ENCODE data around the gene PRKAR1B.

PRKAR1B gene

DNA sequence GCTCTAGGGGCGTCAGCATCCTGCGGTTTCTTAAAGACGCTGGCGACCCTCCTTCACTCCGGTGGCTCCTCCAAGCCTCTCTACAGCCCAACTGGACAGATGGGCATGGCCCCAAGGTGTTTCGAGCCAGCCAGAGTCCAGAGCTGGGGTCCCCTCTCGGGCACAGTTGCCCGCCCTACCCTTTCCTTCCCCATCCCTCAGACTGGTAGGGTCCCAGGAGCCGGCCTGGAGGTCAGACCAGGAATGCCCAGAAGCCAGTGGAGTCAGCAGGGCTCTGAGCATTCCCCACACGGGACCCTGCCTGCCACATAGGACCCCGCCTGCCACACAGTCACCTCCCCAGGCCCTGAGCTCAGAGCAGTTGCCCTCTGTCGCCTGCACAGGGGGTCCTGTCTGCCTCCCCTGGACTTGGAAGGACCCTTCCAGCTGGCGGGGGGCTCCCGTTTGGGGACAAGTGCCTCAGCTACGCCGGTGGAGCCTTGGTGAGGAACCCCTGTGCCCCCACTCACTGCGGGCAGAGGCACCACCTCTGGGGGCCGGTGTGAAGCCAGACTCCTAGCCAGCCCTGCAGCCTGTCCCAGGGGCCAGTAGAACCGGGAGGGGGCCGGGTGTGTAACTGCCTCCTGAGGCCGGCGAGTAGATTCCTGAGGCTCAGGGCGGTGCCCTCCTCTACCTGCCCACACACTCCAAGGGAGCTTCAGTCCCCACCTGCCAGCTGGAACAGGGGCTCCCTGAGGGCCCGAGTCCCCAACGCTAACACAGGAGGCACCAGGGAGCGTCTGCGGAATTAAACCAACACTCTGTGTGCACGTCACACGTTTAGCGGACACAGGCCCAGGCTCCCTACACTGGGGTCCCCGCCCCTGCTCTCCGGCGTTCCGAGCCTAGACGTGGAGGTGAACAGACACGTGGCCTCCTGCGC, 188.1 kb downstream of the PRKAR1B start:
- DNase-seq (ENCODE audit: low spot score), result no peak

DNA sequence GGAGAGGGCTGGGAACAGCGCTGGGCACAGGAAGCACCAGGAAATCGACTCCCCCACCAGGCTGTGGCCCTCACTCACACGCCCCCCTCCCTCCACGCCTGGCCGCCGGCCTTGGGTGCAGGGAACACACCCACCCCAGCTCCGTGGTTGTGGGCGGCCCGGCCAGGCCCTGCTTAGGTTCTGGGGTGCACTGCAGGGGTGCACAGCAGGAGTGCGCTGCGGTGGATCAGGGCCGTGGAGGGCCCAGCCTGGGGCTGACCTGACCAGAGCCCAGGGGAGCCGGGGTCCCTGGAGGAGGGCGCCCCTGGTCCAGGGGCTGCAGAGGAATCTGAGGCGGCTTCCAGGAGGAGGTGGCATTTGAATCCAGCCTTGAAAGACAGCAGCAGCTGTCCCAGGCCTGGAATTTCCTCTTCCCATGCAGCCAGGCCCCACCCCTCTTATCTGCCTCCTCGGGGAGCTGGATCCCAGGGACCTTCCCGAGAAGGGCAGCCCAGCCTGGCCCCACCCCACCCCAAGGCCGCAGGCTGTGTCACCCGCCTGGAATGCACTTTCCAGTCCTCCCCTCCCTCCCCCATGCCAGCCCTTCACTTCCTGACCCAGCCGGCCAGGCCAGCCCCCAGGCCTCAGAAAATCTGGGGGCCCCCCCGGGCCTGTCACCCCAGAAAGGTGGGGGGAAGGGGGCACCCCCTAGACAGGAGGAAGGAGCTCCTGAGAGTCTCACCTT, 189.0 kb downstream of the PRKAR1B start:
- peak; percentile 99 for DNase-seq (ENCODE audit: low spot score)

DNA sequence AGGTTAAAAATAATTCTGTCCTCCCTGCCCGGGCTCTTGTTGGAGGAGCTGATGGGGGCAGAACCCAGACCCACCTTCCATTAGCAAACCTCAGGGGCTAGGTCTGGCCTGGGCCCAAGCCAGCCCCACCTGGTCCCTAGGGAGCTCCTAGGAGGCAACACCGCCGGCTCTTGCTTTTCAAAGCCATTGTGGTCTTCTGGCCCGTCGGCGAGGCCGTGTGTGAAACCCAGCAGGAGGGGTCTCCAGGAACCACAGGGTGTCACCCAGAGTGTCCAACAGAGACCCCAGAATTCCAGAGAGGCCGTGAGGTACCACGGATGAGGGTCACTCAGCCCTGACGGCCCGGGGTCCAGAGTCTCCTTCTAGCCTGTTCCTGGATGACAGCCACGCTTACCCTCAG, 190.8 kb downstream of the PRKAR1B start:
- DNase-seq (ENCODE audit: low spot score), result no peak

DNA sequence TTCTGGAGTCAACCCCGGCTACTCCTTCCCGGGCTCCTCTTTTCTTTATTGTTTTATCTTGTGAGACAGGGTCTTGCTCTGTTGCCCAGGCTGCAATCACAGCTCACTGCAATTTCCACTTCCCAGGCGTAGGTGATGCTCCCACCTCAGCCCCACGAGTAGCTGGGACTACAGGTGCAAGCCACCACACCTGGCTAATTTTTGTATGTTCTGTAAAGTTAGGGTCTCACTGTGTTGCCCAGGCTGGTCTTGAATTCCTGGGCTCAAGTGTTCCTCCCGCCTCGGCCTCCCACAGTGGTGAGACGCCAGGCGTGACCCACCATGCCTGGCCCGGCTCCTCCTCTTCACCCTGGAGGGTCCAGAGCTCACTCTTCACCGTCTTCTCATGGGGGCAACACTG, 192.1 kb downstream of the PRKAR1B start:
- no peak for DNase-seq (ENCODE audit: low spot score)

DNA sequence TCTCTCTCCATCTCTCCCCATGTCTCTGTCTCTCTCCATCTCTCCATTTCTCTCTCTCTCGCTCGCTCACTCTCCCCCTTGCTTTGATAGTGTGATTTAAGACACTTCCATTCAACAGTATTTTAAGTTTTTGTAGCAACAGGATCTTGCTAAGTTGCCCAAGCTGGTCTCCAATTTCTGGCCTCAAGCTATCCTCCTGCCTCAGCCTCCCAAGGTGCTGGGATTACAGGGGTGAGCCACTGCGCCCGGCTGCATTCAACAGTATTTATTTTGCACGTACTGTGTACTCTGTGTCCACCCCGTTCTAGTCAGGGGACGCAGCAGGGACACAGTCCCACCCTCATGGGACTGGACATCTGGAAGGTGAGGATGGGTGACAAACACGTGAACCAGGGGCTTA, 193.0 kb downstream of the PRKAR1B start:
- no peak for DNase-seq (ENCODE audit: low spot score)

DNA sequence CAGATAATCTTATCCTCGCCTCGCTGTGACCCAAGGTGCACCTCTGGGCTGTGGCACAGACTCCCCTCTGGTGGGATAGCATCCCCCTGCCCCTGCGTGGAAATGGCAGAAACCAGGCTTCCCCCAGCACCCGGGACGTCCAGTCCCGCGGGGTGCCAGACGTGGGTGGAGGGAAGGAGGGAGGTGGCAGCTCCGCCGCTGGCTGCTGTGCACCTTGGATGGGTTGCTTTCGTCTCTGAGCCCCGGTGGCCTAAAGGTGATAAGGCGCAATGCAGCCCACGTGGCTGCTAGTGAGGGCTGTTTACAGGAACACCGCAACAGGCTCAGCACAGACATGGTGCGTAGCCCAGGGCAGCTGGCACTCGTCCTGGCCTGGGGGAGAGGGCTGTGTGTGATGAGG, 193.8 kb downstream of the PRKAR1B start:
- no peak for DNase-seq (ENCODE audit: low spot score)

DNA sequence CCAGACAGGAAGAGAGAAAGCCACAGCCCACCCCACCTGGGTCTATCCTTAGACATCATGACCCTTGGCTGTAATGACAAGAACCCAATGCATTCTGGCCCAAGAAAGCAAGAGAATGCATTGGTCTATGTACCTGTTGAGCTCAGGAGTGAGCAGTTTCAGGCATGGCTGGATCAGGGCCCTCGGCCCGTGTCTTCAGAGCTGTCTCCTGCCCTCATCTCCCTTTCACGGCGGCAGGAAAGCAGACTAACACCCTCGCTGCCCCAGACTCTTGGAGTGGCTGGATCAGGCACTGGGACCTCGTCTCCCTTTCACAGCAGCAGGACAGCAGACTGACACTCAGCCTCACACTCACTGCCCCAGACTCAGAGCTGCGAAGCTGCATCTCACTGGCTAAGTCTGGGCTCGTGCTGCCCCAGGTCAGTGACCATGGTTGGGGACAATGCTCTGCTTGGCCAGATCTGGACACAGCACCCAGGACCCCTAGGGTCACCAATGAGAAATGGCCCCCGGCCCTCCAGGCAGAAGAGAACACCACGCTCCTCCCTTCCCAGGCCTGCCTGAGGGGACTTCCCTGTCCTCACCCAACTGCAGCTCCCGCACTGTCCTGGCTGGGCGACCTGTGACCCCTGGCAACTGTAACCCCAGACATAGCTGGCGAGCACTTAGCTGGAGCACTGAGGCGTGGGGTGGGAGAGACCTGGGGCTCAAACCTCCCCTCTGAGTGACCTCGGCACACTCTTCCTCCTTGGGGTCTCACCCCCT, 194.5 kb downstream of the PRKAR1B start:
- DNase-seq (ENCODE audit: low spot score), result no peak

DNA sequence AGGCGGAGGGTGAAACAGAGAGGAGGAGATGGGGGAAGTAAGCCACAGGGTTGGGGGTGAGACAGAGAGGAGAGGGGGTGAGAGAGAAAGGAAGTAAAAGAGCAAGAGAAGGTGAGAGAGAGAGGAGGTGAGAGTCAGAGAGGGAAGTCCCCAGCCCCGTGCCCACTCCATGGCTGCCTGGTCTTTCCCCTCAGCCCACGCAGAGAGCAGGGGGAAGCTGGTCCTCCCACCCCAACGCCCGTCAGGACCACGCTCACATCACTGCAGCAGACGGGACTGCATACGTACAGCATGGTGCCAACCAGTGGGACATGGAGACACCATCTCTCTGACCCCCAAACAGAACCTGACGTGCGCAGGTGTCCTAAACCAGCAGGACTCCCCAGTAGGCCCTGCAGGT, 195.3 kb downstream of the PRKAR1B start:
- no peak for DNase-seq (ENCODE audit: low spot score)

DNA sequence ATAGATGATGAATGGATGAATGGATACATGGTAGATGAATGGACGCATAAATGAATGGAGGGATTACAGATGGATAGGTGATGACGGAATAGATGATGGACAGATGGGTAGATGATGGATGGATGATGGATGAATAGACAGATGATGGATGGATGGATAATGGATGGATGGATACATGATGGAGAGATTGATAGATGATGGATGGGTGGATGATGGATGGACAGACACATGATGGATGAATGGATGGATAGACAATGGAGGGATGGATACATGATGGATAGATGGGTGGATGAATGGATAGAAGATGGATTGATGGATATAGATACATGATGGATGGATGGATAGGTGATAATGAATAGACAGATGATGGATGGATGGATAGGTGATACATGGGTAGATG, 198.6 kb downstream of the PRKAR1B start:
- no peak for DNase-seq (ENCODE audit: low spot score)

DNA sequence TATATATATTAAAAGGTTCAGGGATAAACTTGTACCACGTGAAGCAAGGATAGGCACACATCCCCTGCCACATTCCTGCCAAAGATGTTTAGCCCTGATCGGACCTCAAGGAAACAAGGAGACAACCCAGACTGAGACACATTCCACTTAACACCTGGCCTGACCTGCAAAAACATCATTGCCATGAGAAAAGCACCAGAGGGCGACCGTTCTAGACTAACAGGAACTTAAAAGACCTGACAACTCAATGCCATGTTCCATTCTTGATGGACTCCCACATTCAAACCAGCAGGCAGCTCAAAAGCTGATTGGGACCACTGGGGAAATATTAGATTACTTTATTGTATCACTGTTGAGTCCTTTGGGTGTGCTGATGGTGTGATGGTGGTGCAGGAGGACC, 199.4 kb downstream of the PRKAR1B start:
- no peak for DNase-seq (ENCODE audit: low spot score)

DNA sequence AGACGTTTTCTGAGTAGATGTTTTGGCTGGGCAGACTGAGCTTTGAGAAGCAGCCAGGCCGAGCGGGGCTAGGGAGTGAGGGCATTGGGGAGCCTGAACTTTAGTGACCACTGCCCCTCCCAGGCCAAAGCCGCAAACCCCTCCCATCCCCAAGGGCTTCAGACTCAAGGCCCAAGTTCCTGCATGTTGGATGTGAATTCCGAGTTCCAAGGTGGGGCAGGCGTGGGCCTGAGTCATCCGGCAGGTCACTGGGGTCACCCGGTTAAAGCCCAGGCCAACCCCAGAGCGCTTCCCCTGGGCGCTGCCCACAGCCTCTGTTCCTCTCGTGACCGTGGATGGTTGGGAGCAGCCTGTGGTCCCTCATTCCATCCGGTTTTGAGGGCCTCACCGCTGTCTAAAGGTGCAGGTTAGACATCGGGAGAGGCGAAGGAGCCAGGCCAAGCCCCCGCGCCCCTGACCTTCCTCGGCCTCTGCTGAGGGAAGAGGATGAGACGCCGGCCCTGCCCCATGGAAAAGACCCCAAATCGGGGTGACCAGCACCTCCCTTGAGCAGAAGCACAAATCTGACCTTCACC, 200.5 kb downstream of the PRKAR1B start:
- no peak for DNase-seq (ENCODE audit: low spot score)

DNA sequence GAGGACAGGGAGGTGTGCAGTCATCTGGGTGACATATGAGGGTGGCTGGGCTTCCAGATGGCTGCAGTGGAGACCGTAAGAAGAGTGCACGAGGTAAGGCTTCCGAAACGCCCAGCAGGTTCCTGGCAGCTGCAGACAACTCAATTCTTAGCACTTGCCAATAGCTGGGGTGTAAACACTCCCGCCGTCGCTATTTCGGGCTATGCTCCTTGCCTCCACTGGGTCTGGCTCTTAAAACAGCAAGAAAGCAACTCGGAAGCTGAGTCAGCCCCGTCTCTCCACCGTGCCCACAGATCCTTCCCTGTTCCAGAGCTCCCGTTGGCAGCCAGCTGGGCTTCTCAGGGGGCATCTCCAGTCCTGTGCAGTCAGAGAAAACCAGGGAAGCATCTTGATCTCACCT, 201.3 kb downstream of the PRKAR1B start:
- no peak for DNase-seq (ENCODE audit: low spot score)

DNA sequence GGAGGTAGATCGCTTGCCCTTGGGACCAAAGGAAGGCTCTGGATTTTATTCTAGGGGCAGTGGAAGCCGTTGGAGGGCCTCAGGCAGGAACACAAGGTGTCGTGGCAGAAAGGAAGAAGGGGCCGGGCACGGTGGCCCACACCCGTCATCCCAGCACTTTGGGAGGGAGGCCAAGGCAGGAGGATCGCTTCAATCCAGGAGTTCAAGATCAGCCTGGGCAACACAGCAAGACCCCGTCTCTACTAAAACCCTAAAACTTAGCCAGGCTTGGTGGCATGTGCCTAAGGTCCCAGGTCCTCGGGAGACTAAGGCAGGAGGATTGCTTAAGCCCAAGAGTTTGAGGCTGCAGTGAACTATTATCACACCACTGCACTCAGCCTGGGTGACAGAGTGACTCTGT, 202.3 kb downstream of the PRKAR1B start:
- no peak for DNase-seq (ENCODE audit: low spot score)

DNA sequence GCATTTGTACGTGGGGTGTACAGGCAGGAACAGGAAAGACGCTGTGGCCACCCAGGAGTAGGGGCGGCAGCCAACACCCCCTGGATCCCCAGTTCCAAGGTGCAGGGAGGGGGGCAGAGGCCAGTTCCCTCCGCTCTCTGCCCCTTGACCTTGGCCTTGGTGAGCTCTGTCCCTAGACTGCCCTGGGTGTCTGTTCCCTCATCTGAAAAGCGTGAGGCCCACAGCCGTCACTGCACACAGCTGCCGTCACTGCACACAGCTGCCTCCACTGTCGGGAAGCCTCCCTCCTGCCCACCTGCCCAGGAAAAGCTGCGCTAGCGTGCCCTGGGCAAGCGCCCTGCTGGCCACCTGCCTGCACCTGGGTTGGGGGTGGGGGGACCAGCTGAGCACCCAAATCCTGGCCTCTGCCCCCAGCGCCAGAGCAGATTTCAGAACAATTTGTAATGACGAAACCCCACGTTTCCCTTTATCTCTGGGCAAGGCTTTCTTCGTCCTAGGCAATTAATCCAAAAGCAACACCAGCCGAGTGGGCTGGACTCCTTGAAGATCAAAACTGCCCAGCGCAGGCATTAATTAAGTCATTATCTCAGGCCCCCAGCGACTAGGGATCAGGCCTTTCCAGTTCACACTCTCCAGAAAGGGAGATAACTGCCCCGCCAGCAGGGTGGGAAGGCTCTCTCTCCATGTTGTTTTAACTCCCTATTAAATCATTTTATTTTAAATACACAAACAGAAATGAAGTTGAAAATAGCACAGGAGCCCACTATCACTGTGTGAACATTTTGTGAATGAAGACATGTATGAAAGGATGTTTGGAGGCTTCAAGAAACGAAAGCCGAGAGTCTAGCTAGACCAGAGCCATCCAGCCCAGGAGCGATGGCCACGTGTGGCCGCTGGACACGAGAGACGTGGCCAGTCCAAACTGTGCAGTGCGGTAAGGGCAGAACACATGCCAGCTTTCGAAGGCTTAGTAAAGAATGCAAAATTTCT, 203.4 kb downstream of the PRKAR1B start:
- DNase-seq (ENCODE audit: low spot score), result no peak

DNA sequence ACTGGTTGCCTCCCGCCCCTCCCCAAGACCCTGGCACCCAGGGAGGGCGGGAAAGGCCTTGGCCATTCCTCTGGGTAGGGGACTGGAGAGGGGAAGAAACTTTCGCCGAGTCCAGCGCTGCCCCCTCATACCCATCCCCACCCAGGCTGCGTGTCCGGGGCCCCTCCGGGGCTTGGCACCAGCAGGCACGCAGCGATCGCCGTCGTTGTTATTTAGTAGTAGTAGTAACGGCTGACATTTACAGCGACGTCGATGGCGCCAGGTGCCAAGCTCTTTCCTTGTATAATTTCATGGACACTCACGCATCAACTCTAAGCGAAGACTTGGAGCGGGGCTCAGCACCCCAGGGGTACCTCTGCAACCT, 204.1 kb downstream of the PRKAR1B start:
- no peak for DNase-seq (ENCODE audit: low spot score)

DNA sequence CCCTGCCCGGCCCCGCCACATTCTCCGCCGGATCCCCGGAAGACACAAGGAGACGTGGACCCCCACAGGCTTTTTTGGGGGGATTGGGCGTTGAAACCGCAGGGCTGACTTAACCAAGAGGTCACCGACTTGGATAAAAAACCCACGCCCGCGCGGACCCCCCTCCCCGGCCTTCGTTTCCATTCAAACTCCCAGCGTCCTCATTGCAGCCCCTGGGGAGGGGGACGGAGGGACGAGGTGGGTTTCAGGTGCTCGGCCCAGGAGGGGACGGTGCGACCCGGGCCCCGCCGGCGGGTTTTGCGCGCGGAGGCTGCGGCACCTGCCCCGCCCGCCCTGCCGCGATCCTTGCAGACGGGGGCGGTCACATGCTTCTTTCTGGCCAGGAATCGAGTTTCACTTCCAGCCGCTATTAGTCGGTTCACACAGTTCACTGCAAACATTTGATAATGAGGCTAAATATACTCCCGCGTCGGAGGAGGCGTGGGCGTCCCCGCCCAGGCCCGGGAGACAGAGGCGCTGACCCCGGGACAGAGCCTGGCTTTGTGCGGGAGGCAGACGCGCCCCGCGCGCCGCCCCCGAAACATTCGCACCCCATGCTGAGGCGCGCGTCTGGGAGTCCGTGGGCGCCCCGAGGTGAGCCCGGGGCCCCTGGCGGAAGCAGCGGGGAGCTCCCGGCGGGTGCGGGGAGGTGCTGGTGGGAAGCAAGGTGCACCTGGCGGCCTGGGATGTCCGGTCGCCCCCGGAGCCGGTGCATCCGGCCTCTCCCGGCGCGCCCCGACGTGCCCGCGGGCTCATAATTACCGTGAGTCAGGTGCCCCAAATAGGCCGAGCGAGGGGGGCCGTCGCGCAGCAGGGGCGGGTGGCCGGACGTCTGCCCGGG, 204.8 kb downstream of the PRKAR1B start:
- no peak for DNase-seq (ENCODE audit: low spot score)

DNA sequence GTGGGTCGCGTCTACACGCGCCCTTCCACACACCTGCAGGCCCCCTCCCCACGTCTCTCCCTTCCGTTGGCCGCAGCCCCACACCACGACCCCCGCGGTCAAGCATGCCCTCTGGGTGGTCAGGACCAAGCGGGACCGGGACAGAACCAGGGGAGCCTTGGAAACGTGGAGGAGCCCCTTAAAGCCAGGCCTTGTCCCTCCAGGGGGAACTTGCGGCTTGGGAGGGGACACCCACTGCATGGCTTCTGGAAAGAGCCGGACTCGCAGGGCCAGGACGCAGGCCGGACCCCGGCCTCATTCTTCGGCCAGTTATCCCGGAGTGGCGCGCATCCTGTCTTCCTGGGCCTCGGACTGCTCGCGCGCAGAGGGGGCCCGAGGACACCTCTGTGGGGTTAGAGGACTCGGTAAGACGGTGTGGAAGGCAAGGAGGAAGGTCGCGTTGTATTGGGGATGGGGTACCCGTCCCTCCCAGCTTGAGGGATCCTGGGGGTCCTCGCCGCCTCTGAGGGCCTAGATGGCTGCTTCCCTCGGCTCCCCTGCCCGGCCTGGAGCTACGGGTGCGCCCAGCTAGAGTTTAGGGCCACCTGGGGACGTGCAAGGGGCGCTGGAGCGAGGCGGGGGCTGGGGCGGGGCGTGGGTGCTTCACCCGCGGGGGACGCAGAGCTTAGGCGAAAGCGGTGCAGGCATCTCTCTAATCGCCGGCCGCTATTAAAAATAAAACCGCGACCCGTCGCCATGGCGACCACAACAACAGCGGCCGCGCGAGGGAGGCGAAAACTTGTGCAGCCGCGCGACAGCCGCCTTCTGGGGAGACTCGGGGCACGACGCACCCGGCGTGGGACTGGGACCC, 205.6 kb downstream of the PRKAR1B start:
- DNase-seq (ENCODE audit: low spot score), result no peak

DNA sequence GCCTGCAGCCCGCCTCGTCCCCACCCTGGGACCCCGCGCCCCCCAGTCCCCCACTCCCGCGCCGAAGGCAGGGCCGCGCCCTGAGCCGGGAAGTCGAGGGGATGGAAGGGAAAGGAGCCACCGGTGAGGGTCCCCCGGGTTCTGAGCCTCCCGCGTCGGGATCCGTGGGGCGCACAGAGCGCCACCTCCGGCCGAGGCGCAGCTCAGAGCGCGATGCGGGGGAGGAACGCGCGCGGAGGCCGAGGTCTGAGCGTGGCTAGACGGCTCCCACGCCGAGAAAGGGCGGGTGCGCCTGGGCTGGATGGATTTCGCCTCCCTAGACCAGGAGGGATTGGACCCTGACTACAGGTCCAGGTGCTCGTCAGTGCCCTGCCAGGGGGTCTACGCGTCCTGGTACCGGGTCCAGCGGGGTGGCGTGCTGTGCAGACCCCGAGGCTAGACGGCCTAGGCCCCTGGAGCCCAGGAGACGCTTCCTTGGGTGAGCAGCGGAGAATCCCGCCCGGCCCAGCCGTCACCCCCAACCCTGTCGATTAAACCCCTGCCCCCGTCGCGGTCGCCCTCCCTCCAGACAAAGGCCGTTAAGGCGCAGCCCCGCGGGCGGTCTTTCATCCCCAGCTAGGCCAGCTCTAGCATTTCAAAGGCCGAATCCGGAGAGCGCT, 206.4 kb downstream of the PRKAR1B start:
- no peak for DNase-seq (ENCODE audit: low spot score)

Data from HuH-7.5 (cell line).